Head of caudate nucleus (tissue), 42 donors: Measurements from ENCODE around the gene DESI2.
A peak's percentile ranks its signal among the peaks of the same experiment; 100 is the strongest.

Experiments
- DNase-seq, 42 donors: peaks; one replicate each; pipeline versions ENCODE4 v3.0.0 to v3.0.0-alpha.2; 2020 to 2021; ENCODE audit warnings: mixed read lengths in 7 of 42
- intact Hi-C: fragments of 100-400 bp; cut with DNase I; formaldehyde crosslinking; loops from one replicate; pipeline ENCODE4 v1.15.0; 2022

DESI2 gene

DNA sequence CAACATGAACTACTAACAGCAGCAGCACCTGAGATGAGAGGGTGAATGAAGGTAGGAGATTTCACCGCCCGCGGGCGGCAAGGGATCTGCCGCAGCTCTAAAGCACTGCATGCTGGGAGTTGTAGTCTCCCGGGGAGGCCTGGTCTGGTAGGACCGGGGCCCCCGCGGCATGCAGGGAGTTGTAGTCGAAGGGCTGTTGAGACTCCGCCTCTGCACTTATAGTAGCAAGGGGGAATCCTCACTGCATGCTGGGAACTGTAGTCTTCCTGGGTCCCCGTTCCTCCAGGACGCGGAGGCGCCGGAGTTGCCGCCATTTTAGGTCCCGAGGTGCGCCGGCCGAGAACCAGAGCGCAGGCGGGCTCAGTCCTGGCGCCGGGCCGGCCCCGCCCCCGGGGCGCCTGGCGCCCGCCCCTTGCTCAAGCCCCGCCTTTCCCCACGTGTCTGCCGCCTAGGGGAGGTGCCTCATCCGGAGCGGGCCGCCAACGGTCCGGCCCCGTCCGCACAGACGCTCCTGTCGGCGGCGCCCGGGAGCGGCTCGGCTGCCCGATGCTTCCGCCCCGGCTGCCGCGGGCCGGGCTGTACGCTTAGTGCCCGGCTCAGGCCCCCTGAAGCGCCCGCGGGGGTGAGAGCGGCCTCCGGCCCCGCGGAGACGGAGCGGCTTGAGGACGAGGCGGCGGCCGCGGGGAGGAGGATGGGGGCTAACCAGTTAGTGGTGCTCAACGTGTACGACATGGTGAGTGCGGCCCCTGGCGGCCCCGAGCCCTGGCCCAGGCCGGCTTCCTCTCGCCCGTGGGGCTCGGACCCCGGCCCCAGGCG lies at the start of gene DESI2:
Gene DESI2, plus strand, starts transcription at position 504 of the 816 bp plus-strand sequence. Its CDS starts 188 bp downstream, at position 692.
- DNase-seq = peak; percentile 94 to 100 (median 99)
- intact Hi-C loops = loop anchor here (2.0 to 5.0 kb wide), 4 partner anchors 51 to 1914 kb away; partner anchors contain the start of genes CNST, COX20 and TFB2M

DNA sequence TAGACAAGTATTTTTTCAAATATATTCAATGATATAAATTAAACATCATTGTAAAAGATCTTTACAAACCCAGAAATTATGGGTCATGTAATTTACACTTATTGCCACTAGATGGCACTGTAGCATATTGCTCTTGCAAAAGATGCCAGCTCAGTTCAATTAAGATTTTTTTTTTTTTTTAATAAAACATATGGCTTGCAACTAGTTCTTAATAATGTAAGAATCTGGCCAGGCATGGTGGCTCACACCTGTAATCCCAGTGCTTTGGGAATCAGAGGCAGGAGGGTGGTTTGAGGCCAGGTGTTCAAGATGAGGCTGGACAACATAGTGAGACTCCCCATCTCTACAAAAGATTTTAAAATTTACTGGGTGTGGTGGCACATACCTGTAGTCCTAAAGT lies 49.4 kb upstream of the DESI2 start:
- DNase-seq = peak in 1 of 42 donors; percentile 28
- intact Hi-C loops = loop anchor here (5.0 kb wide), 1 partner anchor 49 kb away; the partner anchor contains the start of gene DESI2

DNA sequence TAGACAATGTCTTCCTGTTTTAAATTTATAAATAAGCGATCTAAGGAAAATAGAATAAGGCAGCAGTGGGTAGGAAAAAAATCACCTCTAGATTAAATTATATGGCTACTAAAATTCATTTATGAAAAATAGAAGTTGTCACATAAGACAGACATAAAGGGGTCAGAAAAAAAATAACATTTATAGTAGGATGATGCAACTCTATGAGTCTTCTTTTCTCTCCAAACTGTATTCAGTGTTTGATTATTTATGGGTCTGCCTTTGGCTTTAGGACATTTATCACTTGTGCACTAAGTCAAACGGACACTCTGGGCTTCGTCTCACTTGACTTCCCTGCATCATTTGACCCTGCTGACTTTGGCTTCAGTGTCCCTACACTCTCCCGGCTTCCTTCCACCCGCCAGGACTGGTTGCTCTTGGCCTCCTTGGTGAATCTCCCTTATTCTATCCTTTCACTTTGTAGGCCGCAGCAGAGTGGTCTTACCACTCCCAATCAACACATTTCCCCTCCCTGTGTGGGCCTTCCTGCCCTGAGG lies 47.0 kb upstream of the DESI2 start:
- intact Hi-C loops = loop anchor here (2.0 kb wide), 1 partner anchor 191 kb away; no protein-coding TSS in a partner anchor
- DNase-seq = no peak

DNA sequence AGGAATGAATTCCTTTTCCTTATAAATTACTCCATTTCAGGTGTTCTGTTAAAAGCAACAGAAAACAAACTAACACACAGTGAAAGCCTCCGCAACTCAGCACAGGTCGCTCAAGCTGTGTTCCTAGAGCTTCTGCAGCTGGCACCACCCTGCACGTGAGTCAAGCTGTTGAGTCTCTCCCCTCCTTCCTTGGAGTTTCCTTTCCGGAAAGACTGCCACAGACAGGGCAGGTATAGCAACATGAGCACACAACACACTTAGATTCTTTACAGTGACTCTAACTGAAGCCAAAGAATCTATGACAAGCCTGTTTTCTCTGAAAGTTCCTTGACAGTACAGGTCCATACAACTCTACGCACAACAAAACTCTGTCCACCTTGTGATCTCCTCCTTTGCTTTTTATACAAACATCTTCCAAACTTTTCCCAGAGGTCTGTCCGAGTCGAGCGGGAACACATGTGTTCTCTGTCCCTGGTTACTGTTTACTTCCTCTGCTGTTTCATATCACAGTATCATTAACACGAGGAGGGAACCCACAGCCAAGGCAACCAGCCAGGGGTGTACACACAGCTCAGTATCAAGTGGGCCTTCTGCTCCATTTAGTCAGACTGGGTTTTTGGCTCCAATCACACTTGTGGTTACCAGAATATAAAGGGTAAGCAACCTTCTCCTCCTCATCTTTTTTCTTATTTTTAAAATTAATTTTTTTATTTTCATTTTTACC lies 38.7 kb upstream of the DESI2 start:
- intact Hi-C loops = no loop called here
- DNase-seq = no peak

DNA sequence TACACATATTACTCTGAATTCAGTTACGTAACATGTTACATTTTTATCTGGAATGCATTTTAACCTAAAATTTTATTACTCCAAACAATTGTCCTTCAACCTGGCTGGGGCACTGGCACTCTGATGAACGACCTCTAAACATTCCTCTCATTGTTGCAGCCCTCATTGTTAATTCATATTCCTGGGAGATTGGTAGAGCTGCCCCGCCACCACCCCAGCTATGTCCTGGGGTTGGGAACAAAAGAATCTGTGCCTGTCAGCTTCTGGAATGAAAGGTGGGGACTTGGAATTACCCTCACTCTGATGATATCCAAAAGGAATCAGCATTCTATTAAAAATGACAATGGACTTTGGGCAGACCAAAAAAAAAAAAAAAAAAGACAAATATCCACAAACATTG lies 38.0 kb upstream of the DESI2 start:
- DNase-seq = no peak
- intact Hi-C loops = no loop called here

DNA sequence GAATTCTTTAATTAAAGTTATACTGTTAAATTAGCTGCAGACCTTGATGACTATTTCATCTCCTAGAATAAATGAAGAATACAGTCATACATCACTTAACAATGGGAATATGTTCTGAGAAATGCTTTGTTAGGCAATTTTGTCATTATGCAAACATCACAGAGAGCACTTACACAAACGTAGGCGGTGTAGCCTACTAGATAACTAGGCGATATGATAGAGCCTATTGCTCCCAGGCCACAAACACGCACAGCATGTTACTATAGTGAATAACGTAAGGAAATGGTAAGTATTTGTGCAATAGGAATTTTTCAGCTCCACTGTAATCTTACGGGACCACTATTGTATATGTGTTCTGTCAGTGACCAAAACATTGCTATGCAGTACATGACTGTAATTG lies 37.6 kb upstream of the DESI2 start:
- intact Hi-C loops = no loop called here
- no peak for DNase-seq

DNA sequence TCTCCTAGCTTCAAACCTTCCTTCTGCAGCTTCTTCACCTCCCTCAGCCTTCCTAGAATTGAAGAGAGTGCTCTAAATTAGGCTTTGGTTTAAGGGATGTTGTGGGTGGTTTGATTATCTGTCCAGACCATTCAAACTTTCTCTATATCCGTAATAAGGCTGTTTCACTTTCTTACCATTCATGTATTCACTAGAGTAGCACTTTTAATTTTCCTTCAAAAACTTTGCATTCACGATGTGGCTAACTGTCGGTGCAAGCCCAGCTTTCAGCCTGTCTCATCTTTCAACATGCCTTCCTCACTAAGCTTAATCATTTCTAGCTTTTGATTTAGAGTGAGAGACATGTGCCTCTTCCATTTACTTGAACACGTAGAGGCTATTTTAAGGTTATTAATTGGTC lies 26.2 kb upstream of the DESI2 start:
- DNase-seq = no peak
- intact Hi-C loops = no loop called here

DNA sequence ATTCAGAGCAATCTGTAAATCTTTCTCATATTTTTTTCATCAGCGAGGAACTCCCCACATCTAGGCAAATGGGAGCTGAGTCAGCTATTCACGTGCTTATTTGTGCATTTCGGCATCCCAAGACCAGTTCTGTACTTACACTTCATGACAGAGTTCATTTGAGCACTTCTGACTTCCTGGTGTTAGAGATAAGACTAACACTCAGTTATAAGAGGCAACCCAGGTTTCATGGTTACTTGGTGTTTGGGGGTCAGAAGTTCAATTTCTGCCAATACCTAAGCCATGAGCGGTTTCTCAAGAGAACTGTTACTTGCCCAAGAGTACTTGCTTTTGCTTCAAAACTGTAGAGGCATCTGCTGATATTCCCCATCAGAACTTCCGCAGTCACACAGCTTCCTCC lies 24.1 kb upstream of the DESI2 start:
- no peak for DNase-seq
- intact Hi-C loops = no loop called here

DNA sequence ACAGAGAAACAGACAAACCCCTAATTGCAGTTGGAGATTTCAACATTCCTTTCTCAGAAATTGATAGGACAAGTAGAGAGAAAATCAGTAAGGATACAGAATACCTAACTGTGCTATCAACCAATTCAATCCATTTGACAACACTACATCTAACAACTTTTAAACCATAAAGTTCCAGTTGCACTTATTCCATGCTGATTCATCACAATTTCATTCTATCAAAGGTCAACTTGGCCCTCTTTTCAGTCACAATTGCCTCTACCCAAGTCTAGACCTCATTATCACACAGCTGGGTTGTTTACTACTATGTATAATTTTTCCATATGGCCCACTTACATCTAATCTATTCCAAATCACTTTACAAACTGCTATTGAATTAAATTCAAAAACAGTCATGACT lies 19.8 kb upstream of the DESI2 start:
- no peak for DNase-seq
- intact Hi-C loops = no loop called here

DNA sequence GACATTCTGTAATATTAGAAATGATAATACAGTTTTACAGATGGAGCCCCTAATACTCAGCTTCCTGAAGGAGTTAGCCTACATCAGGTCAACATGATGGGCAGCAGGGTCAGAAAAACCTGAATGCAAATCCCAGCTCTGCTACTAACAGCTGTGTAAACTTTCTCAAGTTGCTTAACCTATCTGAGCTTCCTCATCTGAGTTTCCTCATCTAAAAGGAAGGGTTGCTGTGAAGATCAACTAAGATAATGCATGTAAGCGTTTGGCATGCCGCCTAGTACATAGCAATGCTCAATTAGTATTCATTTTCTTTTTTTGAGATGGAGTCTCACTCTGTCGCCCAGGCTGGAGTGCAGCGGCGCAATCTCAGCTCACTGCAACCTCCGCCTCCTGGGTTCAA lies 18.4 kb upstream of the DESI2 start:
- intact Hi-C loops = no loop called here
- DNase-seq = no peak

DNA sequence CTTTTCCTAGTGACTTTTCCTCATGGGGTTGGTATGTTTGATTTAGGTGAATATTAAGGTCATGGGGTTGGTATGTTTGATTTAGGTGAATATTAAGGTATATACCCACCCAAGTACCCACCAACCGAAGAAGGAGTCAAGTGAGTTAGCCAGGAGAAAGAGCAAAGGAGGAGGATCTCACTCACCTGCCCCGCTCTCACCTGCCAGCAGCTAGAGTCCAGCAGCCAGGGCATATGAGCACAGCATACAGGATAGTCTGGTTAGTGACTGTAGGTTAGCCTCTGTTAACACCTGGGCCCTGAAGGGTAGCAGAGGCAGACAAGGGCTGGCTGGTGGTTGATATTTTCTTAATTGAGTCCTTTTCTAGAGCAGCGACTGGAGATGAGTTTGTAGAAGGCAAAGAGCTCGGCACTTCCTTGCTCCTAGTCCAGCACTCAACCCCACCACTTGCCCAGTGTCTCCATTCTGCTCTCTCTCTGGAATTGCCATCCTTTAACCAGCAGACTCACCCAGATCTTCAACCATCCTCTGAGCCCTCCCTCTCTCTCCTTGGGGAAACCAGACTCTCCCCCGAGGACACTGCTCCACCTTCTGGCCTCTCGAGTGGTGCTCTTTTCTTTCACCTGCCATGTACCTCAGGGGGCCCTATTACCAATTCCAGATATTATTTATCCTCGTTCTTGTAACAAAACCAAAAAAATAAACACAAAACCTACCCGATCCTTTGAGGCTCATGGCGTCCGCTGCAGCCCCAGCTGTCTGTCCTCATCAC lies 16.3 kb upstream of the DESI2 start:
- no peak for DNase-seq
- intact Hi-C loops = no loop called here

DNA sequence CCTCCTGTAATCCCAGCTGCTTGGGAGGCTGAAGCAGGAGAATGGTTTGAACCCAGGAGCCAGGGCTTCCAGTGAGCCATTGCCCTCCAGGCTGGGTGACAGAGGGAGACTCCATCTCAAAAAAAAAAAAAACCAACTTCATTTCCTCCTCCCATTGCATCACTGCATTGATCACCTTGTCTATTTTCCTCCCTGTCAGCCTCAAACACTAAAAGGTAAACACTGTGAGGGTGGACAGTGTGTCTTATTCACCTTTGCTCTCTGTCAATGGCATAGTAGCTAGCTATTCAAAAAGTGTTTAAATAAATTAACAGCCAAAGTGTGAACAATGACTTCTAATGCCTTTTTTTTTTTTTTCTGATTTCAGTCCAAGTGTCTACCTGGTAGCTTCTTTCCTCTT lies 13.4 kb upstream of the DESI2 start:
- no peak for DNase-seq
- intact Hi-C loops = no loop called here

DNA sequence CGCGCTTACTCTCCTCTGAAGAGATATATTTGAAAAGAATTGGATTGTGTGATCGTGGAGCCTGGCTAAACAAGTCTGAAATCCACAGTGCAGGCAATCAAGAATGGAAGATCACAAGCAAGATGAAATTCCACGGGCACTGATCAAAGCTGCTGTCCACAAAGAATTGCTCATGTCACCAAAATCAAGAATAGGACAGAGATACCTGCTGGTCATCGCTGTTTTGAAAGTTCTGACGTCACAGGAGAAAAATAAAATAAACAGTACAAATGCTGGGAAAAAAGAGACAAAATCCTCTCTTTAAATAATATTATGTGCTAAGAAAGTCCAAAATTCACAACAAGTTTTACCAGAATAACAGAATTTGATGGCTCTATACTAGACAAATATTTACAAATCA lies 12.0 kb upstream of the DESI2 start:
- DNase-seq = no peak

DNA sequence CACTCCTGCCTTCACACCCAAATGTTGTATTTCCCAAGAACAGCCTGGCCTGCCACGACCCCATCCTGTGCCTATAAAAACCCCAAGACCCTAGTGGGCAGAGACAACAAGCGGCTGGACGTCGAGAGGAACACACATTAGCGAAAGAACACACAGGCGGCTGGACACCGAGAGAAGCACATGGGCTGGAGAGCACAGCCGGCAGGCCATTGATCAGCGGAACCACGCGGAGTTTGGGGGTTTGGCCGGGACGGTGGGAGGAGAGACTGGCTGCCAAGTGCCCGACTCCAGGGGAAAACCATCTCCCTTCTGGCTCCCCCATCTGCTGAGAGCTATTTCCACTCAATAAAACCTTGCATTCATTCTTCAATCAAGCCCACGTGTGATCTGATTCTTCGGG lies 10.4 kb upstream of the DESI2 start:
- no peak for DNase-seq
- intact Hi-C loops = no loop called here

More for the DNA sequence above, 12.0 kb upstream of the DESI2 start:
- intact Hi-C loops = no loop called here

DNA sequence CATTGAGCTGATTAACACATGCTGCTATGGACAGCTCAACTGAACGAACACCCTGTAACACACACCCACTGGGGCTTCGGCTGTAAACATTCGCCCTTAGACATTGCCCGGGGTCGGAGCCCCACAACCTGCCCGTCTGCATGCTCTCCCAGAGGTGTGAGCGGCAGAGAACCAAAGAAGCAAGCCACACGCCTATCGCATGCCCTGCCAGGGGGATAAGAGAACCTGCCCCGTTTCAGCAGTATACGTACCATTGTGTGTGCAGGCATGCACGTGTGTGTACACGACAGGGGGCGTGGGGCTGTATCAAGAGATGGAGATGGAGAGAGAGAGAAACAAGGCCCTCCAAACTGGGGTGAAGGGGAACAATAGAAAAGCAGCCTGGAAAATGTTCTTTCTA lies 9.9 kb upstream of the DESI2 start:
- no peak for DNase-seq
- intact Hi-C loops = no loop called here

DNA sequence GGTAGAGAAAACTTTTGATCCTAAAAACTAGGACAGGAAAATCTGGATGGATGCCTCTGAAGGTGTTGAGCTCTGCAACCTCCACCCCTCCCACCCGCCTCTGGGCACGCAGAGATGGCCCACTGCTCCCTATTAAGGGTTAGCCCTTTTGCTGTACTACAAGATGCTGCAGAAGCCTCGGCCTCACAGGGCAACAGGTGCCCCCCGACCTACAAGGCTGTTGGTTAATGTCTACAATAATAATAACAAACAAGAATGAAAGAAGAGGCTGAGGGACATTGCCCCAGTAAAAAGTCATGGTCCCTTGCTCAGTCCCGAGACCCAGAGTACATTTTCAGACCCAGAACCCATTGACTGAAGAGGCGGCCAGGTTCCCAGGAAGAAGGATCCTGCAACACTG lies 7.5 kb upstream of the DESI2 start:
- no peak for DNase-seq
- intact Hi-C loops = no loop called here

DNA sequence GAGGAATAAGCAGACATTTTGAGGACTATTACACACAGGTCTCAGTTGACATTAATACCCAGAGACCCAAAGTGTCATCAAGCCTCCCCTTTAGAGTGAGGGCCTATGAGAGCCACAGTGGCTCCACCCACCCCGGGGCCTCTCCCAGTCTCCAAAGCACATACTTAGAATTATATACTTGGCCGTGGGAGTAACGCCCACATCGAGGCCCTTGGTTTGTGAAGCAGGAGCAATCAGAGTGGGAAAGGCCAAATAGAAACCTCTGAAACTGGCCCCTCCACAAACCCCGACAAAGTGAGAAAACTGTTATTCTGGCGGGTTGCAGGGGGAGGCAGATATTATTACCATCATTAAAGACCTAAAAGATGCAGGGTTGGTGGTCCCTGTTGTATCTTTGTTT lies 7.0 kb upstream of the DESI2 start:
- intact Hi-C loops = no loop called here

DNA sequence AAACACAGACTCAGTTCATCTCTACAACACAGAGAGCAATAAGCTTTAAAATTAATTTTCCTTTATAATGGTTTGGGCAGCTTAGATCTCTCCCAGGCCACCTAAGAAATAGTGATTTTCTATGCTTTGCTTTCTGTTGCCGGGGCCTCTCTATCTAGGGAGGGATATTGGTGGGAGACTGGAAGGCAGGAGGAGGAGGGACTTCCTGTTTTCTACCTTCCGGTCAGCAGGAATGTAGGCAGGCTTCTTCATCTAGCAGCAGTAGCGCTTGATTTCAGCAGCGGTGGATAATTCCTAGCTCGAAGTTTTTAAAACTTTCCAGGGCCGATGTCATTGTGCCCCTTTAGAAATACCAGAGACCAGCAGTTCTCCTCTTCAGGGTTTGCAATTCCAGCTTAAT lies 5.1 kb upstream of the DESI2 start:
- DNase-seq = no peak
- intact Hi-C loops = no loop called here

More for the DNA sequence above, 7.0 kb upstream of the DESI2 start:
- no peak for DNase-seq

DNA sequence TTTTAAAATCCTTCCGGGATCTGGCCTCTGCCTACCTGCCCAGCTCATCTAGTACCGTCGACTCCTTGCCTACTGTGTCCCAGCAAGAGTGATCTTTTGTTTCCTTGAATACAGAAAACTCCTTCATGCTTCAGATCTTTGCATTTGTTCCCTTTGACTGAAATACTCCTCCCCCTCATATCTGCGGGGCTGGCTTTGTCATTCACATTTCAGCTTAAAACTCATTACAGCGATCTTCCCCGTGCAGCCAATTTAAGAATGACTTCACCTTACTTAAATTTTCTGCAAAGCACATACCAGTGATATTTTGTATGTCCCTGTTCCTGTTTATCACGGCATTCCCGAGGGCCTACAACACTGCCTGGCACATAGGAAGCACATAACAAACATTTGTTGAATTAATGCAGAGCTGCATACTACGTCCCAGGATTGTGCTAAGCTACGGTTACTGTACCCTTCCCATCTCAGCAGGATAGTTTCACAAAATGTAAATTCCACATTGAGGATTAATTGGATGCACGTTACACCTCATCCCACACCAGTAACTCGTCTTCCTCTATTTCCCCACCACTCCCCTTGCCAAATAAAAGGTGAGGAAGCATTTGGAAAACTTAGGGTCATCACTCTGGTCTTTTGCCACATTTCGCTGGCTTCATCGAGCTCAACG lies 837 bp upstream of the DESI2 start:
- peak in 26 of 42 donors; percentile 5 to 68 (median 40) for DNase-seq
- intact Hi-C loops = loop anchor here (2.0 to 5.0 kb wide), 4 partner anchors 50 to 1915 kb away; partner anchors contain the start of genes CNST, COX20 and TFB2M
